IMR-90 (cell line): ENCODE measurements around the gene WDR46. TPM values are rescaled to one million over a fixed set of nuclear protein-coding genes. Genes with fewer than 3 reads are reported as not detected.

Source experiments
- ATAC-seq: fragments of 200-7000 bp; cut with Tn5 transposase; 2 replicates; pipeline ENCODE4 v1.9.1; 2020; ENCODE audit warnings: low read depth, mild to moderate bottlenecking, moderate library complexity
- BruUV-seq: library from RNA; stranded (reverse); fragments of 400-500 nt; replicated peaks from 2 replicates; lab custom pipeline; 2021; lab: Mats Ljungman, UMichigan
- CTCF ChIA-PET: fragments of 300-600 bp; formaldehyde crosslinking; extraction: SDS; loops from one replicate; lab custom pipeline; 2021; ENCODE audit warnings: antibody characterized with exemption; lab: Yijun Ruan, JAX
- POLR2A ChIA-PET: fragments of 300-600 bp; sonication (Branson Sonifier 250); formaldehyde crosslinking; loops from one replicate; lab custom pipeline; 2022; ENCODE audit warnings: antibody characterized with exemption; ENCODE audit not compliant: unreplicated experiment; lab: Charles Lee
- DNase-seq: peaks from one replicate; pipeline ENCODE4 v3.0.0; 2013
- H2AFZ ChIP-seq: replicated peaks from 2 replicates; pipeline ENCODE3; 2013; ENCODE audit warnings: low read length, mild to moderate bottlenecking; ENCODE audit not compliant: poor library complexity
- H2AK5ac ChIP-seq: 2 replicates; pipeline ENCODE4 v1.6.1; 2013; ENCODE audit warnings: low read depth, low read length, inconsistent platforms
- H2AK9ac ChIP-seq: replicated peaks from 2 replicates; pipeline ENCODE3; 2013; ENCODE audit warnings: mild to moderate bottlenecking, low read depth, low read length, moderate library complexity; ENCODE audit not compliant: poor library complexity
- H2BK120ac ChIP-seq: 2 replicates; pipeline ENCODE4 v1.6.1; 2013; ENCODE audit warnings: low read depth, low read length, inconsistent platforms
- H2BK15ac ChIP-seq: 3 replicates; pipeline ENCODE4 v1.6.1; 2013; ENCODE audit warnings: low read depth, low read length, inconsistent platforms
- H2BK20ac ChIP-seq: 2 replicates; pipeline ENCODE4 v1.6.1; 2013; ENCODE audit warnings: low read depth, mild to moderate bottlenecking, inconsistent platforms, low read length, moderate library complexity
- H2BK5ac ChIP-seq: 2 replicates; pipeline ENCODE4 v1.6.1; 2013; ENCODE audit warnings: mild to moderate bottlenecking, low read depth, low read length, inconsistent platforms; ENCODE audit not compliant: poor library complexity, severe bottlenecking
- H3K14ac ChIP-seq: replicated peaks from 2 replicates; pipeline ENCODE4 v1.6.1; 2013; ENCODE audit warnings: low read depth, low read length, inconsistent platforms
- H3K18ac ChIP-seq: 2 replicates; pipeline ENCODE4 v1.6.1; 2013; ENCODE audit warnings: low read depth, low read length, control low read depth
- H3K23ac ChIP-seq: 2 replicates; pipeline ENCODE4 v1.6.1; 2013; ENCODE audit warnings: low read depth, low read length, inconsistent platforms
- H3K27ac ChIP-seq: 2 replicates; pipeline ENCODE4 v1.5.1; 2013; ENCODE audit warnings: mild to moderate bottlenecking, control low read depth, low read length; ENCODE audit not compliant: insufficient read depth
- H3K27me3 ChIP-seq: 2 replicates; pipeline ENCODE4 v1.6.1; 2013; ENCODE audit warnings: low read length; ENCODE audit not compliant: control insufficient read depth, insufficient read depth
- H3K36me3 ChIP-seq: 2 replicates; pipeline ENCODE4 v1.6.1; 2013; ENCODE audit warnings: low read length, mixed read lengths; ENCODE audit not compliant: control insufficient read depth, insufficient read depth
- H3K4ac ChIP-seq: 2 replicates; pipeline ENCODE4 v1.6.1; 2013; ENCODE audit warnings: low read depth, low read length, inconsistent platforms
- H3K4me1 ChIP-seq: 2 replicates; pipeline ENCODE4 v1.6.1; 2013; ENCODE audit warnings: low read length, mixed read lengths; ENCODE audit not compliant: control insufficient read depth, insufficient read depth
- H3K4me2 ChIP-seq: 2 replicates; pipeline ENCODE4 v1.6.1; 2013; ENCODE audit warnings: low read depth, mild to moderate bottlenecking, control low read depth, low read length, moderate library complexity
- H3K4me3 ChIP-seq: 2 replicates; pipeline ENCODE4 v1.5.1; 2013; ENCODE audit warnings: low read depth, mild to moderate bottlenecking, control low read depth, low read length, moderate library complexity; ENCODE audit not compliant: insufficient read depth
- H3K56ac ChIP-seq: 2 replicates; pipeline ENCODE4 v1.6.1; 2013; ENCODE audit warnings: low read length, inconsistent platforms; ENCODE audit not compliant: insufficient read depth; ENCODE audit errors: extremely low read depth
- H3K79me1 ChIP-seq, 2 experiments: 2 replicates each; pipeline ENCODE4 v1.6.1; 2013; ENCODE audit warnings: low read length in 2 of 2, inconsistent platforms in 1 of 2, low read depth in 1 of 2
- H3K9ac ChIP-seq: 2 replicates; pipeline ENCODE4 v1.6.1; 2013; ENCODE audit warnings: low read depth, low read length, control low read depth
- H3K9me1 ChIP-seq: 2 replicates; pipeline ENCODE4 v1.6.1; 2013; ENCODE audit warnings: low read length, inconsistent platforms; ENCODE audit not compliant: insufficient read depth
- H3K9me3 ChIP-seq: 2 replicates; pipeline ENCODE4 v1.6.1; 2013; ENCODE audit warnings: low read length; ENCODE audit not compliant: control insufficient read depth, insufficient read depth
- H4K20me1 ChIP-seq: 2 replicates; pipeline ENCODE4 v1.6.1; 2013; ENCODE audit warnings: low read length, inconsistent platforms; ENCODE audit not compliant: insufficient read depth
- H4K5ac ChIP-seq: 2 replicates; pipeline ENCODE4 v1.6.1; 2013; ENCODE audit warnings: mild to moderate bottlenecking, low read depth, low read length, control low read depth
- H4K8ac ChIP-seq, 2 experiments: 2 replicates each; pipeline ENCODE4 v1.6.1; 2013; ENCODE audit warnings: low read depth in 2 of 2, low read length in 2 of 2, control low read depth in 1 of 2, inconsistent platforms in 1 of 2
- H4K91ac ChIP-seq: 2 replicates; pipeline ENCODE4 v1.6.1; 2013; ENCODE audit warnings: low read depth, low read length, inconsistent platforms; ENCODE audit not compliant: insufficient read depth
- MAFK ChIP-seq: IDR thresholded peaks from 2 replicates; pipeline ENCODE4 v1.6.1; 2012; ENCODE audit warnings: low read depth, low read length, improper control_type of control experiment
- WGBS, 2 experiments: methylation state at CpG; one replicate each; pipeline versions ENCODE4 v1.1.5 to v1.1.7; 2013; ENCODE audit warnings: missing lambda C conversion rate in 2 of 2; ENCODE audit not compliant: insufficient read length in 1 of 2; ENCODE audit errors: extremely low coverage in 2 of 2; 5-methylcytosine and 5-hydroxymethylcytosine counted together
- dilution Hi-C: fragments of 300-500 bp; cut with HindIII; formaldehyde crosslinking; loops from one replicate; pipeline ENCODE4 v1.14.3; 2018; ENCODE audit warnings: low sequenced_read_pairs; ENCODE audit not compliant: unreplicated experiment
- in situ Hi-C: fragments of 300-500 bp; cut with MboI; formaldehyde crosslinking; loops from 3 replicates; pipeline ENCODE4 v1.14.3; 2019; ENCODE audit warnings: low sequenced_read_pairs, inconsistent platforms, mixed read lengths
- intact Hi-C: fragments of 100-400 bp; cut with micrococcal nuclease; formaldehyde crosslinking; loops from 2 replicates; pipeline ENCODE4 v1.10.0; 2022
- polyA plus RNA-seq, 3 experiments: library from polyadenylated mRNA; depleted of rRNA; stranded (reverse); fragments of >200 nt; gene quantifications; 2 replicates each; pipeline ENCODE4 v1.2.3, GENCODE V29; 2012; ENCODE audit warnings: low replicate concordance in 1 of 3
- total RNA-seq: library from RNA; depleted of rRNA; stranded (reverse); fragments of >200 nt; gene quantifications from 2 replicates; pipeline ENCODE4 v1.2.3, GENCODE V29; 2012
- TF ChIP-seq, protein P1 (sequence below): fragments of 150-350 bp; IDR thresholded peaks from 2 replicates; pipeline ENCODE4 v1.6.1; 2017; ENCODE audit warnings: mild to moderate bottlenecking, antibody characterized with exemption, low read length, low read depth

Gene WDR46
- total and polyA plus RNA-seq, 2 of the 4 experiments (the other 2 are of a cell fraction): 73.8 to 81.6 TPM

GRCh38 chr6:33297406-33297955 is 8.4 kb upstream of the WDR46 start:
- WGBS, 2 experiments: 16% methylated on average over 5 of the region's 16 CpGs; no CpG with 5 or more reads in 1 of the 2 experiments
- Histone ChIP-seq H3K27ac (peak overlapping the region; percentile 16; the same call in 1 of the 2 replicates), H2AK5ac (peak overlapping the region; percentile 11; the same call in 1 of the 2 replicates), H3K9me3 (no peaks in the 10 kb centered on the region), H3K27me3 (no peaks in the 10 kb centered on the region), H2BK20ac (no peak overlapping the region), H3K4me1 (no peaks in the 10 kb centered on the region), H4K20me1 (peaks cover 9% of the 10 kb centered on the region), H2BK5ac (no peak overlapping the region), H3K56ac (no peak overlapping the region), H3K79me1 (peaks cover 15 to 33% of the 10 kb centered on the region in 2 experiments; a peak in 3 of 4 replicates), H3K4me3 (peak overlapping the region; percentile 29), H4K5ac (no peak overlapping the region), H2BK120ac (no peak overlapping the region), H3K9ac (peak overlapping the region; percentile 37), H2AFZ (peak overlapping the region; percentile 87), H2BK15ac (no peak overlapping the region), H3K9me1 (no peaks in the 10 kb centered on the region), H3K36me3 (peaks cover 18% of the 10 kb centered on the region), H3K4ac (peak overlapping the region; percentile 39), H3K18ac (no peak overlapping the region), H2AK9ac (peak overlapping the region; percentile 80), H4K8ac (peak overlapping the region in 1 of 2 experiments; percentile 46; a peak in 2 of 4 replicates), H3K23ac (no peak overlapping the region), H4K91ac (no peak overlapping the region), H3K14ac (peak overlapping the region; percentile 29; the same call in 1 of the 2 replicates), H3K4me2 (peak overlapping the region; percentile 82)
- DNase-seq (no peak), ATAC-seq (peak; percentile 0; the same call in 1 of the 2 replicates)
- dilution Hi-C loops: no loop called here
- in situ Hi-C loops: no loop called here
- BruUV-seq: no TSS peak
- intact Hi-C loops: loop anchor here (5.0 kb wide), 1 partner anchor 120 kb away; the partner anchor contains the start of gene CUTA
- ChIA-PET CTCF (interaction anchor here (0.6 to 2.0 kb wide), 2 partner anchors 20 to 47 kb away, joined by 3 to 5 read pairs; partner anchors contain the start of gene B3GALT4), POLR2A (no interaction called here)
- TF ChIP-seq, protein P1, sequence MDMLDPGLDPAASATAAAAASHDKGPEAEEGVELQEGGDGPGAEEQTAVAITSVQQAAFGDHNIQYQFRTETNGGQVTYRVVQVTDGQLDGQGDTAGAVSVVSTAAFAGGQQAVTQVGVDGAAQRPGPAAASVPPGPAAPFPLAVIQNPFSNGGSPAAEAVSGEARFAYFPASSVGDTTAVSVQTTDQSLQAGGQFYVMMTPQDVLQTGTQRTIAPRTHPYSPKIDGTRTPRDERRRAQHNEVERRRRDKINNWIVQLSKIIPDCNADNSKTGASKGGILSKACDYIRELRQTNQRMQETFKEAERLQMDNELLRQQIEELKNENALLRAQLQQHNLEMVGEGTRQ: peak; percentile 85
- TF ChIP-seq MAFK: no peak
